Panc1 (cell line): ENCODE data around the gene VPS18. TPM values are rescaled to one million over a fixed set of nuclear protein-coding genes. Genes with fewer than 3 reads are reported as not detected.

Source experiments
- ATAC-seq: fragments of 200-7000 bp; cut with Tn5 transposase; 2 replicates; pipeline ENCODE4 v1.9.1; 2020; ENCODE audit warnings: mild to moderate bottlenecking, moderate library complexity
- BruUV-seq: library from RNA; stranded (reverse); fragments of 400-500 nt; replicated peaks from 2 replicates; lab custom pipeline; 2021; lab: Mats Ljungman, UMichigan
- CTCF ChIA-PET: fragments of 300-600 bp; sonication (Branson Sonifier 250); formaldehyde crosslinking; loops from one replicate; lab custom pipeline; 2022; ENCODE audit warnings: antibody characterized with exemption; lab: Charles Lee
- POLR2A ChIA-PET: fragments of 300-600 bp; sonication (Branson Sonifier 250); formaldehyde crosslinking; loops from one replicate; lab custom pipeline; 2022; ENCODE audit warnings: antibody characterized with exemption; lab: Charles Lee
- DNase-seq: peaks from one replicate; pipeline ENCODE4 v3.0.0-alpha.2; 2010; ENCODE audit warnings: low read depth, low spot score
- H3K27ac ChIP-seq: 2 replicates; pipeline ENCODE4 v1.5.1; 2011; ENCODE audit warnings: mild to moderate bottlenecking, low read length, inconsistent platforms
- H3K27me3 ChIP-seq: fragments of 200-500 bp; sonication (Bioruptor generic); 2 replicates; pipeline ENCODE4 v1.6.0; 2014; ENCODE audit warnings: low read length, inconsistent platforms; ENCODE audit not compliant: control insufficient read depth, insufficient read depth
- H3K36me3 ChIP-seq: fragments of 200-500 bp; sonication (Bioruptor generic); 2 replicates; pipeline ENCODE4 v1.5.1; 2014; ENCODE audit warnings: inconsistent platforms, mild to moderate bottlenecking, low read length, moderate library complexity; ENCODE audit not compliant: control insufficient read depth, insufficient read depth
- H3K4me1 ChIP-seq: 2 replicates; pipeline ENCODE4 v1.5.1; 2011; ENCODE audit warnings: inconsistent platforms, mild to moderate bottlenecking, low read length, moderate library complexity; ENCODE audit not compliant: control insufficient read depth, insufficient read depth
- H3K4me3 ChIP-seq, 2 experiments: 2 replicates each; pipeline ENCODE4 v1.5.1; 2011 to 2012; ENCODE audit warnings: low read depth in 2 of 2, low read length in 2 of 2, mild to moderate bottlenecking in 2 of 2, inconsistent platforms in 1 of 2, moderate library complexity in 1 of 2
- H3K9me3 ChIP-seq: fragments of 200-500 bp; sonication (Bioruptor generic); 2 replicates; pipeline ENCODE4 v1.5.1; 2014; ENCODE audit warnings: low read depth, mild to moderate bottlenecking, inconsistent platforms, low read length, moderate library complexity; ENCODE audit not compliant: control insufficient read depth, insufficient read depth
- CTCF ChIP-seq: fragments of 450-650 bp; IDR thresholded peaks from 2 replicates; pipeline ENCODE4 v1.5.1; 2017; ENCODE audit warnings: mild to moderate bottlenecking
- POLR2AphosphoS5 ChIP-seq: IDR thresholded peaks from 2 replicates; pipeline ENCODE4 v1.6.1; 2012; ENCODE audit warnings: mild to moderate bottlenecking, low read depth, low read length, moderate library complexity
- REST ChIP-seq, 2 experiments: IDR thresholded peaks; 2 replicates each; pipeline ENCODE4 v1.6.1; 2011 to 2012; ENCODE audit warnings: low read depth in 2 of 2, control low read depth in 1 of 2, low read length in 1 of 2, mild to moderate bottlenecking in 1 of 2, moderate library complexity in 1 of 2; ENCODE audit not compliant: insufficient read depth in 1 of 2
- SIN3A ChIP-seq: IDR thresholded peaks from 2 replicates; pipeline ENCODE4 v1.6.1; 2012; ENCODE audit warnings: low read depth, mild to moderate bottlenecking, low read length, moderate library complexity, borderline replicate concordance; ENCODE audit not compliant: insufficient read depth
- TCF7L2 ChIP-seq: IDR thresholded peaks from 2 replicates; pipeline ENCODE4 v1.6.1; 2011; ENCODE audit warnings: mild to moderate bottlenecking, low read depth, low read length, inconsistent platforms
- in situ Hi-C: cut with HindIII; loops from 2 replicates; pipeline ENCODE4 v1.10.0; 2016; ENCODE audit warnings: low sequenced_read_pairs, low pct_unique_long_range_greater_than_20kb
- intact Hi-C: fragments of 100-400 bp; cut with micrococcal nuclease; formaldehyde crosslinking; loops from one replicate; pipeline ENCODE4 v1.10.0; 2022; ENCODE audit not compliant: unreplicated experiment
- total RNA-seq: library from RNA; stranded (reverse); gene quantifications from one replicate; pipeline ENCODE4 v1.2.1, GENCODE V29; 2021; ENCODE audit not compliant: unreplicated experiment

The VPS18 gene
- total RNA-seq, 1 experiment from 2014 or later = 46.7 TPM

- no TSS peak for BruUV-seq
- Histone ChIP-seq H3K27ac (no peak overlapping the region), H3K9me3 (no peaks in the 10 kb centered on the region), H3K27me3 (no peaks in the 10 kb centered on the region), H3K4me3 (no peak overlapping the region), H3K4me1 (0 out of 2 replicates have a peak, but pooled peaks cover 4% of the 10 kb centered on the region), H3K36me3 (no peaks in the 10 kb centered on the region)
- DNase-seq = no peak
- no peak for ATAC-seq
- CTCF ChIA-PET = no interaction called here
- TF ChIP-seq SIN3A (no peak), TCF7L2 (no peak), REST (IDR thresholded peaks at IDR 0.05; ENCODE audit: insufficient read depth in 1 of 2, low read depth in 2 of 2, low read length in 1 of 2) (no peak), POLR2AphosphoS5 (no peak), CTCF (no peak)
- in situ Hi-C loops = no loop called here
- intact Hi-C loops = no loop called here
- POLR2A ChIA-PET = interaction anchor here (0.6 kb wide), 1 partner anchor 18 kb away, joined by 3 read pairs; no protein-coding TSS in a partner anchor
Measured at GRCh38 chr15:40852529-40852928, 41.7 kb upstream of the VPS18 start.

- TF ChIP-seq SIN3A (no peak), CTCF (no peak), POLR2AphosphoS5 (no peak), TCF7L2 (no peak), REST (IDR thresholded peaks at IDR 0.05; ENCODE audit: insufficient read depth in 1 of 2, low read depth in 2 of 2, low read length in 1 of 2) (no peak)
- POLR2A ChIA-PET = no interaction called here
- no peak overlapping the region for H3K27ac ChIP-seq
- H3K4me1 ChIP-seq = peaks cover 9% of the 10 kb centered on the region; the same call in 1 of the 2 replicates
- DNase-seq = no peak
- H3K27me3 ChIP-seq = no peaks in the 10 kb centered on the region
- CTCF ChIA-PET = interaction anchor here (1.0 kb wide), 1 partner anchor 38 kb away, joined by 4 read pairs; no protein-coding TSS in a partner anchor
- H3K9me3 ChIP-seq = no peaks in the 10 kb centered on the region
- ATAC-seq = no peak
- intact Hi-C loops = no loop called here
- no TSS peak for BruUV-seq
- no peak overlapping the region for H3K4me3 ChIP-seq
- in situ Hi-C loops = no loop called here
- no peaks in the 10 kb centered on the region for H3K36me3 ChIP-seq
Measured at GRCh38 chr15:40853241-40853890, 40.9 kb upstream of the VPS18 start.
